NB4 (cell line): ENCODE measurements around the gene TRIM25.

Experiments used
- CTCF ChIP-seq: IDR thresholded peaks from one replicate; pipeline ENCODE4 v1.5.1; 2012; ENCODE audit warnings: low read depth, low read length
- MYC ChIP-seq: IDR thresholded peaks from 2 replicates; pipeline ENCODE4 v1.6.1; 2011; ENCODE audit warnings: low read depth, low read length
- POLR2A ChIP-seq: IDR thresholded peaks from 2 replicates; pipeline ENCODE4 v1.6.1; 2011; ENCODE audit warnings: mild to moderate bottlenecking; ENCODE audit not compliant: insufficient read length; ENCODE audit errors: extremely low read depth

GRCh38 chr17:56866496-56866895, 47.4 kb downstream of the TRIM25 start:
- TF ChIP-seq CTCF (no peak), MYC (no peak), POLR2A (no peak)
